Breast epithelium (tissue), 3 donors: Measurements from ENCODE around the gene NPSR1.

Source experiments
- CTCF ChIP-seq, 3 donors: fragments of 450-650 bp; IDR thresholded peaks; one replicate each; pipeline ENCODE4 v1.5.1; 2016 to 2017; ENCODE audit warnings: antibody characterized with exemption in 3 of 3, mild to moderate bottlenecking in 3 of 3, moderate library complexity in 3 of 3
- POLR2A ChIP-seq: fragments of 450-650 bp; IDR thresholded peaks from one replicate; pipeline ENCODE4 v1.6.1; 2016; ENCODE audit warnings: antibody characterized with exemption, mild to moderate bottlenecking, moderate library complexity

GRCh38 chr7:34620425-34620824, 37.6 kb upstream of the NPSR1 start:
- TF ChIP-seq POLR2A = no peak
- TF ChIP-seq CTCF (IDR thresholded peaks at IDR 0.05) = no peak
